ENCODE results near the gene OSCAR. TPM values are rescaled to one million over a fixed set of nuclear protein-coding genes. Genes with fewer than 3 reads are reported as not detected.
A peak's percentile ranks its signal among the peaks of the same experiment; 100 is the strongest.

Gene OSCAR
- total and polyA plus RNA-seq, 2 of the 13 experiments (the other 11 are each of a cell fraction or from before 2014, with no cell fraction given) = 1.9 TPM; not detected in 1

DNA sequence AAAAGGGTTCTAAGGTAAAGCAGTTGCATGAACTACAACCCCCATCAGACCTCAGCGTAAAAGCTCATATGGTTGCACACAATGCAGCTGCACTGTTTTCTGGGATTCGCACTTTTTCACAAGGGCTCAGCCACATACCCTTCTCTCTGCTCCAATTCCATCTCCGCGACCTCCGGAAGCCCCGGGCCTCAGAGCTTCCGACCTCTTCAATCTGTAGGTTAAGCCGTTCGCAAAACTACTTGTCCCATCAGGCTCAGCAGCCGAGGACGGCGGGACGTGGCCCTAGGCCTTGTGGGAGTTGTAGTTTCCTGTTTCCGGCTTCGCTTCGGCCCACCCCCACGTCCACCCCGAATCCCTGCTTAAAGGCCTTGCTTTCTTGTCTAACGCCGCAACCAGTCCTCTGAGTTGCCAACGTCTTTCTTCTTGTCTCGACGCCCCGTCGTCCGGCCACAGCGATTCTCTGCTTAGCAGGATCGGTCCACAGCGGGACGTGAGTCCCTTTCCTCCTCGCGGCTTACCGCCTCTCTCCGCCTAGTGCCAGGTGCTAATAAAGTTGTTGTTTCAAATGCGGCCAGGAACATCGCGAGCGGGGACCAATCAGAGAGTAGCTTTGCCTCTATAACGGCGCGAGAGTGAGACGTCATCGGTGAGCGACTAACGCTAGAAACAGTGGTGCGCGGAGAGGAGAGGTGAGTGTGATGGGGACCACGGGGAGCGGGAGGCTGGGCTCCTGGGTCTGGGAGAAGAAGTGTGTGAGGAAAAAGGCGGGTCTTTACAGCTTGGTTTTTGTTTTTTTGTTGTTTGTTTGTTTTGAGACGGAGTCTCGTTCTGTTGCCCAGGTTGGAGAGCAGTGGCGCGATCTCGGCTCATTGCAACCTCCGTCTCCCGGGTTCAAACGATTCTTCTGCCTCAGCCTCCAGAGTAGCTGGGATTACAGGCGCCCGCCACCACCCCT lies 14.8 kb upstream of the OSCAR start, which contains the start of the genes PRPF31 and TFPT (continued):
- no peak for TF ChIP-seq PTBP1 (IDR thresholded peaks at IDR 0.05; ENCODE audit: low read depth, low read length, poor library complexity, severe bottlenecking)
- TF ChIP-seq, protein P1, sequence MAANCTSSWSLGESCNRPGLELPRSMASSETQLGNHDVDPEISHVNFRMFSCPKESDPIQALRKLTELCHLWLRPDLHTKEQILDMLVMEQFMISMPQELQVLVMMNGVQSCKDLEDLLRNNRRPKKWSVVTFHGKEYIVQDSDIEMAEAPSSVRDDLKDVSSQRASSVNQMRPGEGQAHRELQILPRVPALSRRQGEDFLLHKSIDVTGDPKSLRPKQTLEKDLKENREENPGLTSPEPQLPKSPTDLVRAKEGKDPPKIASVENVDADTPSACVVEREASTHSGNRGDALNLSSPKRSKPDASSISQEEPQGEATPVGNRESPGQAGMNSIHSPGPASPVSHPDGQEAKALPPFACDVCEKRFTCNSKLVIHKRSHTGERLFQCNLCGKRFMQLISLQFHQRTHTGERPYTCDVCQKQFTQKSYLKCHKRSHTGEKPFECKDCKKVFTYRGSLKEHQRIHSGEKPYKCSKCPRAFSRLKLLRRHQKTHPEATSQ (CRISPR knock-in tag; IDR thresholded peaks at IDR 0.05; ENCODE audit: borderline replicate concordance) = no peak
- no peak for TF ChIP-seq ZNF674 (CRISPR knock-in tag; IDR thresholded peaks at IDR 0.05; ENCODE audit: low read depth)
- TF ChIP-seq FOXC1 (CRISPR knock-in tag; IDR thresholded peaks at IDR 0.05; ENCODE audit: borderline replicate concordance) = peak; percentile 52; the same call in 1 of the 2 replicates
- peak; percentile 89; the same call in 1 of the 2 replicates for TF ChIP-seq MEIS1 (CRISPR knock-in tag; IDR thresholded peaks at IDR 0.05; ENCODE audit: borderline replicate concordance)
- no peak for TF ChIP-seq HNRNPK (IDR thresholded peaks at IDR 0.05; ENCODE audit: low read depth, low read length, poor library complexity, severe bottlenecking)
- peak; percentile 83; the same call in 2 of the 3 replicates for TF ChIP-seq MXI1 (IDR thresholded peaks at IDR 0.05; ENCODE audit: borderline replicate concordance, low read depth, low read length)
- TF ChIP-seq, protein P2, sequence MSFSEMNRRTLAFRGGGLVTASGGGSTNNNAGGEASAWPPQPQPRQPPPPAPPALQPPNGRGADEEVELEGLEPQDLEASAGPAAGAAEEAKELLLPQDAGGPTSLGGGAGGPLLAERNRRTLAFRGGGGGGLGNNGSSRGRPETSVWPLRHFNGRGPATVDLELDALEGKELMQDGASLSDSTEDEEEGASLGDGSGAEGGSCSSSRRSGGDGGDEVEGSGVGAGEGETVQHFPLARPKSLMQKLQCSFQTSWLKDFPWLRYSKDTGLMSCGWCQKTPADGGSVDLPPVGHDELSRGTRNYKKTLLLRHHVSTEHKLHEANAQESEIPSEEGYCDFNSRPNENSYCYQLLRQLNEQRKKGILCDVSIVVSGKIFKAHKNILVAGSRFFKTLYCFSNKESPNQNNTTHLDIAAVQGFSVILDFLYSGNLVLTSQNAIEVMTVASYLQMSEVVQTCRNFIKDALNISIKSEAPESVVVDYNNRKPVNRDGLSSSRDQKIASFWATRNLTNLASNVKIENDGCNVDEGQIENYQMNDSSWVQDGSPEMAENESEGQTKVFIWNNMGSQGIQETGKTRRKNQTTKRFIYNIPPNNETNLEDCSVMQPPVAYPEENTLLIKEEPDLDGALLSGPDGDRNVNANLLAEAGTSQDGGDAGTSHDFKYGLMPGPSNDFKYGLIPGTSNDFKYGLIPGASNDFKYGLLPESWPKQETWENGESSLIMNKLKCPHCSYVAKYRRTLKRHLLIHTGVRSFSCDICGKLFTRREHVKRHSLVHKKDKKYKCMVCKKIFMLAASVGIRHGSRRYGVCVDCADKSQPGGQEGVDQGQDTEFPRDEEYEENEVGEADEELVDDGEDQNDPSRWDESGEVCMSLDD (CRISPR knock-in tag; IDR thresholded peaks at IDR 0.05; ENCODE audit: borderline replicate concordance) = no peak
- TF ChIP-seq, protein P3, sequence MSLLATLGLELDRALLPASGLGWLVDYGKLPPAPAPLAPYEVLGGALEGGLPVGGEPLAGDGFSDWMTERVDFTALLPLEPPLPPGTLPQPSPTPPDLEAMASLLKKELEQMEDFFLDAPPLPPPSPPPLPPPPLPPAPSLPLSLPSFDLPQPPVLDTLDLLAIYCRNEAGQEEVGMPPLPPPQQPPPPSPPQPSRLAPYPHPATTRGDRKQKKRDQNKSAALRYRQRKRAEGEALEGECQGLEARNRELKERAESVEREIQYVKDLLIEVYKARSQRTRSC (CRISPR knock-in tag; IDR thresholded peaks at IDR 0.05; ENCODE audit: low read depth) = no peak
- TF ChIP-seq, protein P4, sequence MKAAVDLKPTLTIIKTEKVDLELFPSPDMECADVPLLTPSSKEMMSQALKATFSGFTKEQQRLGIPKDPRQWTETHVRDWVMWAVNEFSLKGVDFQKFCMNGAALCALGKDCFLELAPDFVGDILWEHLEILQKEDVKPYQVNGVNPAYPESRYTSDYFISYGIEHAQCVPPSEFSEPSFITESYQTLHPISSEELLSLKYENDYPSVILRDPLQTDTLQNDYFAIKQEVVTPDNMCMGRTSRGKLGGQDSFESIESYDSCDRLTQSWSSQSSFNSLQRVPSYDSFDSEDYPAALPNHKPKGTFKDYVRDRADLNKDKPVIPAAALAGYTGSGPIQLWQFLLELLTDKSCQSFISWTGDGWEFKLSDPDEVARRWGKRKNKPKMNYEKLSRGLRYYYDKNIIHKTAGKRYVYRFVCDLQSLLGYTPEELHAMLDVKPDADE (CRISPR knock-in tag; IDR thresholded peaks at IDR 0.05) = no peak
- TF ChIP-seq, protein P5, sequence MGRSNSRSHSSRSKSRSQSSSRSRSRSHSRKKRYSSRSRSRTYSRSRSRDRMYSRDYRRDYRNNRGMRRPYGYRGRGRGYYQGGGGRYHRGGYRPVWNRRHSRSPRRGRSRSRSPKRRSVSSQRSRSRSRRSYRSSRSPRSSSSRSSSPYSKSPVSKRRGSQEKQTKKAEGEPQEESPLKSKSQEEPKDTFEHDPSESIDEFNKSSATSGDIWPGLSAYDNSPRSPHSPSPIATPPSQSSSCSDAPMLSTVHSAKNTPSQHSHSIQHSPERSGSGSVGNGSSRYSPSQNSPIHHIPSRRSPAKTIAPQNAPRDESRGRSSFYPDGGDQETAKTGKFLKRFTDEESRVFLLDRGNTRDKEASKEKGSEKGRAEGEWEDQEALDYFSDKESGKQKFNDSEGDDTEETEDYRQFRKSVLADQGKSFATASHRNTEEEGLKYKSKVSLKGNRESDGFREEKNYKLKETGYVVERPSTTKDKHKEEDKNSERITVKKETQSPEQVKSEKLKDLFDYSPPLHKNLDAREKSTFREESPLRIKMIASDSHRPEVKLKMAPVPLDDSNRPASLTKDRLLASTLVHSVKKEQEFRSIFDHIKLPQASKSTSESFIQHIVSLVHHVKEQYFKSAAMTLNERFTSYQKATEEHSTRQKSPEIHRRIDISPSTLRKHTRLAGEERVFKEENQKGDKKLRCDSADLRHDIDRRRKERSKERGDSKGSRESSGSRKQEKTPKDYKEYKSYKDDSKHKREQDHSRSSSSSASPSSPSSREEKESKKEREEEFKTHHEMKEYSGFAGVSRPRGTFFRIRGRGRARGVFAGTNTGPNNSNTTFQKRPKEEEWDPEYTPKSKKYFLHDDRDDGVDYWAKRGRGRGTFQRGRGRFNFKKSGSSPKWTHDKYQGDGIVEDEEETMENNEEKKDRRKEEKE (IDR thresholded peaks at IDR 0.05) = no peak
- TF ChIP-seq, protein P6, sequence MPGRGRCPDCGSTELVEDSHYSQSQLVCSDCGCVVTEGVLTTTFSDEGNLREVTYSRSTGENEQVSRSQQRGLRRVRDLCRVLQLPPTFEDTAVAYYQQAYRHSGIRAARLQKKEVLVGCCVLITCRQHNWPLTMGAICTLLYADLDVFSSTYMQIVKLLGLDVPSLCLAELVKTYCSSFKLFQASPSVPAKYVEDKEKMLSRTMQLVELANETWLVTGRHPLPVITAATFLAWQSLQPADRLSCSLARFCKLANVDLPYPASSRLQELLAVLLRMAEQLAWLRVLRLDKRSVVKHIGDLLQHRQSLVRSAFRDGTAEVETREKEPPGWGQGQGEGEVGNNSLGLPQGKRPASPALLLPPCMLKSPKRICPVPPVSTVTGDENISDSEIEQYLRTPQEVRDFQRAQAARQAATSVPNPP (CRISPR knock-in tag; IDR thresholded peaks at IDR 0.05) = no peak
- TF ChIP-seq, protein P7, sequence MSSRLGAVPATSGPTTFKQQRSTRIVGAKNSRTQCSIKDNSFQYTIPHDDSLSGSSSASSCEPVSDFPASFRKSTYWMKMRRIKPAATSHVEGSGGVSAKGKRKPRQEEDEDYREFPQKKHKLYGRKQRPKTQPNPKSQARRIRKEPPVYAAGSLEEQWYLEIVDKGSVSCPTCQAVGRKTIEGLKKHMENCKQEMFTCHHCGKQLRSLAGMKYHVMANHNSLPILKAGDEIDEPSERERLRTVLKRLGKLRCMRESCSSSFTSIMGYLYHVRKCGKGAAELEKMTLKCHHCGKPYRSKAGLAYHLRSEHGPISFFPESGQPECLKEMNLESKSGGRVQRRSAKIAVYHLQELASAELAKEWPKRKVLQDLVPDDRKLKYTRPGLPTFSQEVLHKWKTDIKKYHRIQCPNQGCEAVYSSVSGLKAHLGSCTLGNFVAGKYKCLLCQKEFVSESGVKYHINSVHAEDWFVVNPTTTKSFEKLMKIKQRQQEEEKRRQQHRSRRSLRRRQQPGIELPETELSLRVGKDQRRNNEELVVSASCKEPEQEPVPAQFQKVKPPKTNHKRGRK (CRISPR knock-in tag; IDR thresholded peaks at IDR 0.05) = no peak
- no peak for TF ChIP-seq SETDB1 (CRISPR knock-in tag; IDR thresholded peaks at IDR 0.05; ENCODE audit: borderline replicate concordance)
